ENCODE data around the gene LONRF2.

The LONRF2 gene

DNA sequence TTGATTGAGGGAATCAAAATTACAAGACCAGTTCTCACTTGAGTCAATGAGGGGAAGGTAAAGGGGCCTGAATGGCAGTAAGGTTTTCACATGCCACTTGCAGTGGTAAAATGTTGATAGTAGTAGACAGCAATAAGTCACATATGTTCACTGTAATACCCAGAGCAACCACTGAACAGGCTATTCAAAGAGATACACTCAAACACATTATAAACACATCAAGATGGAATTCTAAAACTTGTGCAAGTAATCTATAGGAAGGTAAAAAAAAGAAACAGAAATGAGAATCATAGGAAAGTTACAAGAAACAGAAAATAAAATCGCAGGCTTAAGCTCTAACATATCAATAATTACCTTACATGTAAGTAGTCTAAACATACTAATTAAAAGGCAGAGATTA, 93.3 kb downstream of the LONRF2 start:
- Histone ChIP-seq H3K23ac (ENCODE audit: low read length in 2 of 2) (no peak overlapping the region), H3K9ac (ENCODE audit: low read length) (no peak overlapping the region), H3K27ac (ENCODE audit: low read length, poor library complexity, severe bottlenecking) (no peak overlapping the region), H4K8ac (ENCODE audit: low read length) (no peak overlapping the region), H2BK15ac (ENCODE audit: low read depth, poor library complexity, severe bottlenecking) (no peak overlapping the region), H3K4me1 (ENCODE audit: control insufficient read depth, insufficient read depth, low read depth, low read length) (peaks cover 4% of the 10 kb centered on the region), H3K4me2 (ENCODE audit: low read length, poor library complexity, severe bottlenecking) (no peak overlapping the region), H3K4me3 (ENCODE audit: insufficient read depth in 1 of 2, low read depth in 1 of 2, low read length in 2 of 2) (no peak overlapping the region), H4K91ac (ENCODE audit: low read length) (no peak overlapping the region), H2AK5ac (ENCODE audit: low read length, severe bottlenecking) (no peak overlapping the region), H3K27me3 (ENCODE audit: control insufficient read depth in 1 of 2, insufficient read depth in 1 of 2, low read length in 2 of 2) (peaks cover 3 to 28% of the 10 kb centered on the region in 2 experiments), H3K36me3 (ENCODE audit: control insufficient read depth in 1 of 2, insufficient read depth in 2 of 2, low read depth in 1 of 2, low read length in 2 of 2) (no peaks in the 10 kb centered on the region), H2BK5ac (ENCODE audit: low read depth, low read length, poor library complexity, severe bottlenecking) (no peak overlapping the region), H3K18ac (ENCODE audit: low read depth in 1 of 2, low read length in 2 of 2) (no peak overlapping the region), H3K79me1 (replicated peaks; ENCODE audit: low read length, poor library complexity, severe bottlenecking) (no peaks in the 10 kb centered on the region), H2AFZ (ENCODE audit: low read depth, low read length) (no peak overlapping the region), H3K4ac (ENCODE audit: low read depth in 1 of 2, low read length in 2 of 2) (no peak overlapping the region), H2BK120ac (ENCODE audit: low read depth, low read length) (no peak overlapping the region), H3K14ac (ENCODE audit: low read length in 2 of 2) (no peak overlapping the region), H3K9me3 (ENCODE audit: control insufficient read depth, low read length) (no peaks in the 10 kb centered on the region), H2BK12ac (ENCODE audit: low read length in 2 of 2) (no peak overlapping the region)
- peak; percentile 14 for DNase-seq
- WGBS: no CpG with 5 or more reads among the region's 1 CpG

DNA sequence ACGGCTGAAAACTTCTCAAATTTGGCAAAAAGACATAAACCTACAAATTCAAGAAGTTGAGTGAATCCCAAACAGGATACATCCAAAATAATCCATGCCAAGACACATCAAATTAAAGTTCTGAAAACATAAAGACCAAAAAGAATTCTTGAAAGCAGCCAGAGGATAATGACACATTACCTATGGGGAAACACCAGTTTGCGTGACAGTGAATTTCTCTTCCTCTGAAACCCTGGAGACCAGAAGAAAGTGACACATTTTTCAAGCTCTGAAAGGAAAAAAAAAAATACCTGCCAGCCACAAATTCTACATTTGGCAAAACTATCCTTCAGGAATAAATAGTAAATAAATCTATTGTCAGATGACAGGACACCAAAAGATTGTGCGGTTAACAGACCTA, 93.9 kb downstream of the LONRF2 start:
- H3K18ac ChIP-seq (ENCODE audit: low read depth in 1 of 2, low read length in 2 of 2): no peak overlapping the region
- H3K4me1 ChIP-seq (ENCODE audit: control insufficient read depth, insufficient read depth, low read depth, low read length): peaks cover 4% of the 10 kb centered on the region
- no peak overlapping the region for H3K14ac ChIP-seq (ENCODE audit: low read length in 2 of 2)
- H3K9ac ChIP-seq (ENCODE audit: low read length): no peak overlapping the region
- H3K79me1 ChIP-seq (replicated peaks; ENCODE audit: low read length, poor library complexity, severe bottlenecking): no peaks in the 10 kb centered on the region
- H3K36me3 ChIP-seq (ENCODE audit: control insufficient read depth in 1 of 2, insufficient read depth in 2 of 2, low read depth in 1 of 2, low read length in 2 of 2): no peaks in the 10 kb centered on the region
- H4K91ac ChIP-seq (ENCODE audit: low read length): no peak overlapping the region
- H2BK12ac ChIP-seq (ENCODE audit: low read length in 2 of 2): no peak overlapping the region
- H3K9me3 ChIP-seq (ENCODE audit: control insufficient read depth, low read length): peaks cover 5% of the 10 kb centered on the region
- H2BK120ac ChIP-seq (ENCODE audit: low read depth, low read length): no peak overlapping the region
- no peak overlapping the region for H3K4ac ChIP-seq (ENCODE audit: low read depth in 1 of 2, low read length in 2 of 2)
- H3K4me3 ChIP-seq (ENCODE audit: insufficient read depth in 1 of 2, low read depth in 1 of 2, low read length in 2 of 2): no peak overlapping the region
- H3K27ac ChIP-seq (ENCODE audit: low read length, poor library complexity, severe bottlenecking): no peak overlapping the region
- no peak overlapping the region for H3K23ac ChIP-seq (ENCODE audit: low read length in 2 of 2)
- no peak overlapping the region for H2AK5ac ChIP-seq (ENCODE audit: low read length, severe bottlenecking)
- H2AFZ ChIP-seq (ENCODE audit: low read depth, low read length): no peak overlapping the region
- no peak for DNase-seq
- H2BK5ac ChIP-seq (ENCODE audit: low read depth, low read length, poor library complexity, severe bottlenecking): no peak overlapping the region
- no peak overlapping the region for H4K8ac ChIP-seq (ENCODE audit: low read length)
- H3K27me3 ChIP-seq (ENCODE audit: control insufficient read depth in 1 of 2, insufficient read depth in 1 of 2, low read length in 2 of 2): peaks cover 3 to 28% of the 10 kb centered on the region in 2 experiments
- H3K4me2 ChIP-seq (ENCODE audit: low read length, poor library complexity, severe bottlenecking): no peak overlapping the region
- WGBS: 92% methylated on average over 3 of the region's 3 CpGs
- H2BK15ac ChIP-seq (ENCODE audit: low read depth, poor library complexity, severe bottlenecking): no peak overlapping the region

DNA sequence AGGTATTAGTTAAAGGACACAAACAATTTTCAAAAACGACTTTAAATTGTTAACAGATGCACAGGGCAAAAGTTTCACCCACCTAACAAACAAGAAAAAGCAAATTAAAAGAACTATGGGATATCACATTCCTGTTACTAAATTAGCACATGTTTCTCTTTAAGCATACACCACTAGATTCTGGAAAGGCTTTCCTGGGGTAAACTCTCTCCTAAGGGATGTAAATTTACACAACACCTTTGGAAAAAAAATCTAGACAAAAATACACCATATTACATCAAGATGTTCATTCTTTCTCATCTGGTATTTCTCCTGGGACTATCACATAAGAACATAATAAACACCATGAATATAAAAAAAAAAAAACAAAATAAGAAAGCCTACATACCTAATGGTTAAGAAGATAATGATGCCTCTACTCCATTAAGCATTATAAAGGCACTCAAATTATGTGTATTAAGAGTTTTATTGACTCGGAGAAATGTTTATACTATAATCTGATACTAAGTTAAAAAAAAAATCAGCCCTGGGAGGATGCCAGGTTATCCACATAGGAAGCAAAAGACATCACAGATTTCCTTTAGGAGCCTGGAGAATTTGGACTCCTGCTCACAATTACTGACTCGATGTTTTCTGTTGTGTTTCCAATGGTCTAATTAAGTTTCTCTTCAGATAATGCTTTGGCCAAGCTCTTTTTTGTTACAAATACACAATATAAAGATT, 97.2 kb downstream of the LONRF2 start:
- Histone ChIP-seq H3K27ac (ENCODE audit: low read length, poor library complexity, severe bottlenecking) (no peak overlapping the region), H3K23ac (ENCODE audit: low read length in 2 of 2) (no peak overlapping the region), H2BK120ac (ENCODE audit: low read depth, low read length) (no peak overlapping the region), H3K4me1 (ENCODE audit: control insufficient read depth, insufficient read depth, low read depth, low read length) (no peaks in the 10 kb centered on the region), H2BK15ac (ENCODE audit: low read depth, poor library complexity, severe bottlenecking) (no peak overlapping the region), H3K27me3 (ENCODE audit: control insufficient read depth in 1 of 2, insufficient read depth in 1 of 2, low read length in 2 of 2) (peaks cover 3 to 33% of the 10 kb centered on the region in 2 experiments), H3K4me2 (ENCODE audit: low read length, poor library complexity, severe bottlenecking) (no peak overlapping the region), H3K14ac (ENCODE audit: low read length in 2 of 2) (no peak overlapping the region), H2BK5ac (ENCODE audit: low read depth, low read length, poor library complexity, severe bottlenecking) (no peak overlapping the region), H3K9me3 (ENCODE audit: control insufficient read depth, low read length) (peaks cover 5% of the 10 kb centered on the region), H3K79me1 (replicated peaks; ENCODE audit: low read length, poor library complexity, severe bottlenecking) (no peaks in the 10 kb centered on the region), H2BK12ac (ENCODE audit: low read length in 2 of 2) (no peak overlapping the region), H3K4ac (ENCODE audit: low read depth in 1 of 2, low read length in 2 of 2) (no peak overlapping the region), H3K9ac (ENCODE audit: low read length) (no peak overlapping the region), H4K91ac (ENCODE audit: low read length) (no peak overlapping the region), H3K4me3 (ENCODE audit: insufficient read depth in 1 of 2, low read depth in 1 of 2, low read length in 2 of 2) (no peak overlapping the region), H4K8ac (ENCODE audit: low read length) (no peak overlapping the region), H2AFZ (ENCODE audit: low read depth, low read length) (no peak overlapping the region), H3K36me3 (ENCODE audit: control insufficient read depth in 1 of 2, insufficient read depth in 2 of 2, low read depth in 1 of 2, low read length in 2 of 2) (no peaks in the 10 kb centered on the region), H3K18ac (ENCODE audit: low read depth in 1 of 2, low read length in 2 of 2) (no peak overlapping the region), H2AK5ac (ENCODE audit: low read length, severe bottlenecking) (no peak overlapping the region)
- DNase-seq: no peak
- WGBS: 40% methylated on average over 1 of the region's 3 CpGs

DNA sequence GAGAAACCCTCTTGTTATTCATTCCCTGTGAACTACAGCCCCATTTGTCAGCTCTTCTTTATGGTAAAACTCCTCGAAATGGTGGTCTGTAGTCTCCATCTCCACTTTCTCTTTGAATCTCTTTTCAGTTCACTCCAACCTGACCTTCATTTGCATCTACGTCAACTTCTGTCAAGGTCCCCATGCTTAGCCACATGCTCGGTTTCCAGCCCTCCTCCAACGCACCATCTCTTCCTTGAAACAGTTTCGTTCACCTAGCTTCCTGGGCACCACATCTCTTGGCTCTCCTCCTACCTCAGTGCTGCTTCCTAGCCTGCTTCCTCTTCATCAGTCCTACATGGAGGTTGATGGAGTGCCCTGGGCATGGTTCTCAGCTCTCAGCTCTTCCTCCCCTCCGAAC, 98.8 kb downstream of the LONRF2 start:
- no peak overlapping the region for H4K8ac ChIP-seq (ENCODE audit: low read length)
- H3K4me2 ChIP-seq (ENCODE audit: low read length, poor library complexity, severe bottlenecking): no peak overlapping the region
- H3K23ac ChIP-seq (ENCODE audit: low read length in 2 of 2): no peak overlapping the region
- no peaks in the 10 kb centered on the region for H3K79me1 ChIP-seq (replicated peaks; ENCODE audit: low read length, poor library complexity, severe bottlenecking)
- H3K4ac ChIP-seq (ENCODE audit: low read depth in 1 of 2, low read length in 2 of 2): no peak overlapping the region
- H2BK15ac ChIP-seq (ENCODE audit: low read depth, poor library complexity, severe bottlenecking): no peak overlapping the region
- H3K18ac ChIP-seq (ENCODE audit: low read depth in 1 of 2, low read length in 2 of 2): no peak overlapping the region
- H3K36me3 ChIP-seq (ENCODE audit: control insufficient read depth in 1 of 2, insufficient read depth in 2 of 2, low read depth in 1 of 2, low read length in 2 of 2): no peaks in the 10 kb centered on the region
- H2BK5ac ChIP-seq (ENCODE audit: low read depth, low read length, poor library complexity, severe bottlenecking): no peak overlapping the region
- peaks cover 3 to 33% of the 10 kb centered on the region in 2 experiments for H3K27me3 ChIP-seq (ENCODE audit: control insufficient read depth in 1 of 2, insufficient read depth in 1 of 2, low read length in 2 of 2)
- no peak overlapping the region for H2AK5ac ChIP-seq (ENCODE audit: low read length, severe bottlenecking)
- H3K27ac ChIP-seq (ENCODE audit: low read length, poor library complexity, severe bottlenecking): no peak overlapping the region
- no peak overlapping the region for H2BK120ac ChIP-seq (ENCODE audit: low read depth, low read length)
- H4K91ac ChIP-seq (ENCODE audit: low read length): no peak overlapping the region
- no peak overlapping the region for H2BK12ac ChIP-seq (ENCODE audit: low read length in 2 of 2)
- no peak for DNase-seq
- no peak overlapping the region for H3K4me3 ChIP-seq (ENCODE audit: insufficient read depth in 1 of 2, low read depth in 1 of 2, low read length in 2 of 2)
- no peak overlapping the region for H2AFZ ChIP-seq (ENCODE audit: low read depth, low read length)
- H3K4me1 ChIP-seq (ENCODE audit: control insufficient read depth, insufficient read depth, low read depth, low read length): no peaks in the 10 kb centered on the region
- H3K9me3 ChIP-seq (ENCODE audit: control insufficient read depth, low read length): peaks cover 5% of the 10 kb centered on the region
- 95% methylated on average over 6 of the region's 6 CpGs for WGBS
- no peak overlapping the region for H3K9ac ChIP-seq (ENCODE audit: low read length)
- H3K14ac ChIP-seq (ENCODE audit: low read length in 2 of 2): no peak overlapping the region

Data from mesenchymal stem cell (in vitro differentiated cells and primary cell).